GM19193 (cell line): ENCODE results near the gene YES1.

ENCODE experiments used
- POLR2A ChIP-seq: IDR thresholded peaks from 4 replicates; pipeline ENCODE4 v1.6.1; 2011; ENCODE audit not compliant: insufficient read depth, insufficient read length; ENCODE audit errors: extremely low read depth

The YES1 gene

GRCh38 chr18:686339-687111 is 125.5 kb downstream of the YES1 start:
- no peak for TF ChIP-seq POLR2A

- TF ChIP-seq POLR2A, result no peak
Measured at GRCh38 chr18:685438-685837, 126.6 kb downstream of the YES1 start.

GRCh38 chr18:683531-683930 is 128.5 kb downstream of the YES1 start:
- TF ChIP-seq POLR2A, result no peak

- no peak for TF ChIP-seq POLR2A
Measured at GRCh38 chr18:682833-683232, 129.2 kb downstream of the YES1 start.

- TF ChIP-seq POLR2A, result no peak
Measured at GRCh38 chr18:681985-682384, 130.1 kb downstream of the YES1 start.

- TF ChIP-seq POLR2A, result no peak
Measured at GRCh38 chr18:680392-680791, 131.7 kb downstream of the YES1 start.

- TF ChIP-seq POLR2A, result no peak
Measured at GRCh38 chr18:679516-679915, 132.5 kb downstream of the YES1 start.

GRCh38 chr18:678482-679182 is 133.4 kb downstream of the YES1 start:
- no peak for TF ChIP-seq POLR2A

- TF ChIP-seq POLR2A, result no peak
Measured at GRCh38 chr18:677951-678381, 134.1 kb downstream of the YES1 start.

- no peak for TF ChIP-seq POLR2A
Measured at GRCh38 chr18:677145-677544, 134.9 kb downstream of the YES1 start.

- TF ChIP-seq POLR2A, result no peak
Measured at GRCh38 chr18:676736-677135, 135.3 kb downstream of the YES1 start.

GRCh38 chr18:676069-676468 is 136.0 kb downstream of the YES1 start:
- no peak for TF ChIP-seq POLR2A

GRCh38 chr18:675307-675706 is 136.7 kb downstream of the YES1 start:
- no peak for TF ChIP-seq POLR2A

- no peak for TF ChIP-seq POLR2A
Measured at GRCh38 chr18:673769-674168, 138.3 kb downstream of the YES1 start.

GRCh38 chr18:673317-673716 is 138.7 kb downstream of the YES1 start:
- no peak for TF ChIP-seq POLR2A
